Esophagus squamous epithelium (tissue), 5 donors: ENCODE data around the gene SMIM22. TPM values are rescaled to one million over a fixed set of nuclear protein-coding genes. Genes with fewer than 3 reads are reported as not detected.
A peak's percentile ranks its signal among the peaks of the same experiment; 100 is the strongest.

ENCODE experiments used
- DNase-seq: peaks from one replicate; lab custom pipeline; 2025; lab: John Stamatoyannopoulos, UW
- H3K27ac ChIP-seq, 4 donors: fragments of 200-600 bp; sonication (generic); one replicate each; pipeline ENCODE4 v1.5.1; 2016 to 2019; ENCODE audit warnings: mild to moderate bottlenecking in 1 of 4
- H3K27me3 ChIP-seq, 4 donors: fragments of 200-600 bp; sonication (generic); 1 replicate in 3 of 4; 2 replicates in 1 of 4; pipeline versions ENCODE4 v1.5.1 to v1.6.0; 2017 to 2021; ENCODE audit warnings: antibody characterized with exemption in 1 of 4
- H3K36me3 ChIP-seq, 3 donors: fragments of 200-600 bp; sonication (generic); one replicate each; pipeline ENCODE4 v1.5.1; 2016 to 2019
- H3K4me1 ChIP-seq, 3 donors: fragments of 200-600 bp; sonication (generic); one replicate each; pipeline ENCODE4 v1.5.1; 2017 to 2019
- H3K4me3 ChIP-seq, 4 donors: fragments of 200-600 bp; sonication (generic); 1 replicate in 3 of 4; 2 replicates in 1 of 4; pipeline ENCODE4 v1.5.1; 2016 to 2019; ENCODE audit warnings: mild to moderate bottlenecking in 2 of 4, moderate library complexity in 1 of 4
- H3K9me3 ChIP-seq, 3 donors: fragments of 200-600 bp; sonication (generic); one replicate each; pipeline ENCODE4 v1.5.1; 2016 to 2019
- POLR2A ChIP-seq, 4 donors: fragments of 450-650 bp; IDR thresholded peaks; one replicate each; pipeline ENCODE4 v1.6.1; 2017; ENCODE audit warnings: antibody characterized with exemption in 4 of 4, mild to moderate bottlenecking in 4 of 4, moderate library complexity in 3 of 4
- WGBS, 2 donors: methylation state at CpG; one replicate each; pipeline ENCODE4 v1.1.5; 2018; 5-methylcytosine and 5-hydroxymethylcytosine counted together
- intact Hi-C: fragments of 100-400 bp; cut with DNase I; formaldehyde crosslinking; loops from one replicate; pipeline ENCODE4 v1.15.0; 2022
- total RNA-seq, 4 donors: library from RNA; depleted of rRNA; stranded (reverse); fragments of >200 nt; gene quantifications; one replicate each; pipeline ENCODE4 v1.1.0, GENCODE V29; 2016
- TF ChIP-seq, protein P1 (sequence below), 6 experiments: fragments of 450-650 bp in 4 of 6; fragments of 200-600 bp in 2 of 6; sonication (generic) in 2 of 6; IDR thresholded peaks; one replicate each; pipeline ENCODE4 v1.5.1; 2016 to 2019; ENCODE audit warnings: antibody characterized with exemption in 6 of 6, mild to moderate bottlenecking in 4 of 6, moderate library complexity in 4 of 6
- donor health status: DM: yes; HTN: yes; CAD: no.

The SMIM22 gene
- total RNA-seq, 4 donors from 2014 or later: 4.8 to 10.2 (median 5.2) TPM; not detected in 1

DNA sequence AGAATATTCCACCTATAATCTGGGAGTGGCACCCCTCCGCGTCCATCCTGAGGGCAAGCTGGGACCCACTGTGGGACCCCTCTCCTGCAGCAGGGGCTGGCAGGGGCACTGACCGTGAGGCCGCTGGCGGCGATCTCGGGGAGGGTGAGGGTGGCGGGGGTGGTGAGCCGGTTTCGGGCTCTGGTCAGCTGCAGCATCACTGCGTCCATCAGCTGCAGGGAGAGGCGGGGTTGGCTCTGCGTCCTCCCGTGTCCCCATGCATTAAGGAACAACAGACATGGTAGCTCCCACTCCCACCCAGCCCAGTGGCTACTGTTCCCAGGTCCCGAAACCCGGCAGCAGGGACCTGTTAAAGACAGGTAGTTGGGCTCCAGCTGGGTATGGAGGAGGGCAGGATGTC lies 3.3 kb downstream of the SMIM22 start:
- WGBS, 2 donors: 97% methylated on average over 13 of the region's 16 CpGs; no CpG with 5 or more reads in 1 of the 2 donors
- TF ChIP-seq POLR2A (IDR thresholded peaks at IDR 0.05): no peak
- TF ChIP-seq, protein P1, sequence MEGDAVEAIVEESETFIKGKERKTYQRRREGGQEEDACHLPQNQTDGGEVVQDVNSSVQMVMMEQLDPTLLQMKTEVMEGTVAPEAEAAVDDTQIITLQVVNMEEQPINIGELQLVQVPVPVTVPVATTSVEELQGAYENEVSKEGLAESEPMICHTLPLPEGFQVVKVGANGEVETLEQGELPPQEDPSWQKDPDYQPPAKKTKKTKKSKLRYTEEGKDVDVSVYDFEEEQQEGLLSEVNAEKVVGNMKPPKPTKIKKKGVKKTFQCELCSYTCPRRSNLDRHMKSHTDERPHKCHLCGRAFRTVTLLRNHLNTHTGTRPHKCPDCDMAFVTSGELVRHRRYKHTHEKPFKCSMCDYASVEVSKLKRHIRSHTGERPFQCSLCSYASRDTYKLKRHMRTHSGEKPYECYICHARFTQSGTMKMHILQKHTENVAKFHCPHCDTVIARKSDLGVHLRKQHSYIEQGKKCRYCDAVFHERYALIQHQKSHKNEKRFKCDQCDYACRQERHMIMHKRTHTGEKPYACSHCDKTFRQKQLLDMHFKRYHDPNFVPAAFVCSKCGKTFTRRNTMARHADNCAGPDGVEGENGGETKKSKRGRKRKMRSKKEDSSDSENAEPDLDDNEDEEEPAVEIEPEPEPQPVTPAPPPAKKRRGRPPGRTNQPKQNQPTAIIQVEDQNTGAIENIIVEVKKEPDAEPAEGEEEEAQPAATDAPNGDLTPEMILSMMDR (IDR thresholded peaks at IDR 0.05): no peak
- no peaks in the 10 kb centered on the region for H3K27me3 ChIP-seq
- peaks cover 20 to 35% (median 23%) of the 10 kb centered on the region in 3 donors for H3K4me1 ChIP-seq
- H3K36me3 ChIP-seq: peaks cover 0 to 42% (median 4%) of the 10 kb centered on the region in 3 donors
- intact Hi-C loops: no loop called here
- no peak for DNase-seq
- H3K9me3 ChIP-seq: no peaks in the 10 kb centered on the region
- H3K27ac ChIP-seq: no peak overlapping the region
- no peak overlapping the region for H3K4me3 ChIP-seq

DNA sequence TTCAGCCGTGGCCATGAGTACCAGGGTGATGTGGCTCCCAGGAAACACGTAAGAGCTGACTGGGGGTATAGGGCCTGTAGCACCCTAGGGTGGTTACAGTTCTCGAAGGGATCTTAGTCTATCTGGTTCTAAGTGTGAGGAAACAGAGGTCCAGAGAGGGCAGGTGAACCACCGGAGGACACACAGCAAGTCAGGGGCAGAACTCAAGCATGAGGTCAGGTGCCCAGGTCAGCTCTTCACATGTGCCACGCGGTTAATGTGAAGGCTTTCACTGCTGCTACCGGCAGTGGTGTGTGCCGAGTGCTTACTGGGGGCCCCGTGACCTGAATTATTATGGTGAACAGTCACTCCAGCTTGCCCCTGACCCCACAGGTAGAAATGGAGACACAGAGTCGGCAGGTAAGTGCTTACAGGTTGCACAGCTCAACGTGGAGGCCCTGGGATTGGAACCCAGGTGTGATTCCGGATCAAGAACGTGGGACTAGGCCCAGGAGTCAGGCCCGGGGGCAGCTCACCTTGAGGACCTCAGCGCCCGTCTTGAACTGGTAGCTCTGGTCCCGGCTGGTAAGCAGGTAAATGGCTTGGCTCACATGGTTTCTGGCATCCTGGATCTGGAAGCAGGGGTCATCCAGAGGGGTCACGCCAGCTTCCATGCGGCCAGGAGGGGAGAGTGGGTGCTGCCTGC lies 4.1 kb downstream of the SMIM22 start:
- TF ChIP-seq, protein P1 (IDR thresholded peaks at IDR 0.05): no peak
- no peak for TF ChIP-seq POLR2A (IDR thresholded peaks at IDR 0.05)
- Histone ChIP-seq H3K9me3 (no peaks in the 10 kb centered on the region), H3K27ac (no peak overlapping the region), H3K4me3 (no peak overlapping the region), H3K36me3 (peaks cover 0 to 45% (median 9%) of the 10 kb centered on the region in 3 donors), H3K27me3 (no peaks in the 10 kb centered on the region), H3K4me1 (peaks cover 20 to 39% (median 23%) of the 10 kb centered on the region in 3 donors)
- intact Hi-C loops: no loop called here
- DNase-seq: no peak
- 79 to 87% methylated on average over 9 to 11 of the region's 19 CpGs for WGBS, 2 donors

DNA sequence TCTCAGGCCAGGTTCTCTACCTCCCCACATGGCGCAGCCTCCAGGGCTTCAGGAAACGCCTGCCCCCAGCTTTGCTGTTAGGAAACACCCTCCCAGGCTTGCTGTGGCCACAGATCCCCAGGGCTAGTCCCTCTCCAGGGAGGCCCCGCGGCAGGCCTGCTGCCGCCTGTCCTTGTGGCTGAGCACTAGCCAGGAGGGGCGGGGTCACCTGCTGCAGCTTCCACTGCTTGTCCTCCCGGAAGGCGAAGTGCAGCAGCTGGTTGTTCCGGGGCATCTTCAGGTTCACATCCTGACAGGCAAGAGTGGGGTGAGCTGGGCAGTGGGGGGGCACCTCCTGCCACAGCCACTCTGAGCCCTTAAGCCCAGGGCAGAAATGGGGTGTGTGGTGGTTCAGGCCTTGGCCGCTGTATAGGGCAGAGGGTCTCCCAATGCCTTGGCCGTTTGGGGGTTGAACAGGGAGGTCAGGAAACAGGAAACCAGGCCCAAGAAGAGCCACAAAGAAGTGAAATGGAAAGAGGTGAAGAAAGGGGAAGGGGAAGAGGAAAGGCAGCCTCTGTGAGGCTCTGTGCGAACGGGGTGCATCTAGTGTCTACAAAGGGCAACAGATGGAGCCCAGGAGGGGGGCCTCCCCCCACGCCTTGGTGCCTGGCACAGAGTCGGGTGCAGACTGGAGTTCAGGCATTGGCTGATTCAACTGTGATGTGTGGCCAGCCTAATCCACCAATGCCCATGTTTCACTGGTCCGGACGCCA lies 5.3 kb downstream of the SMIM22 start:
- WGBS, 2 donors: 45 to 64% methylated on average over 5 to 10 of the region's 17 CpGs
- intact Hi-C loops: no loop called here
- peak overlapping the region in 1 of 4 donors; percentile 84 for H3K4me3 ChIP-seq
- no peaks in the 10 kb centered on the region for H3K9me3 ChIP-seq
- TF ChIP-seq POLR2A (IDR thresholded peaks at IDR 0.05): no peak
- TF ChIP-seq, protein P1 (IDR thresholded peaks at IDR 0.05): no peak
- no peaks in the 10 kb centered on the region for H3K27me3 ChIP-seq
- H3K36me3 ChIP-seq: peaks cover 0 to 56% (median 9%) of the 10 kb centered on the region in 3 donors
- peak overlapping the region; percentile 92 to 94 (median 93) for H3K27ac ChIP-seq
- H3K4me1 ChIP-seq: peaks cover 20 to 37% (median 23%) of the 10 kb centered on the region in 3 donors
- DNase-seq: no peak

DNA sequence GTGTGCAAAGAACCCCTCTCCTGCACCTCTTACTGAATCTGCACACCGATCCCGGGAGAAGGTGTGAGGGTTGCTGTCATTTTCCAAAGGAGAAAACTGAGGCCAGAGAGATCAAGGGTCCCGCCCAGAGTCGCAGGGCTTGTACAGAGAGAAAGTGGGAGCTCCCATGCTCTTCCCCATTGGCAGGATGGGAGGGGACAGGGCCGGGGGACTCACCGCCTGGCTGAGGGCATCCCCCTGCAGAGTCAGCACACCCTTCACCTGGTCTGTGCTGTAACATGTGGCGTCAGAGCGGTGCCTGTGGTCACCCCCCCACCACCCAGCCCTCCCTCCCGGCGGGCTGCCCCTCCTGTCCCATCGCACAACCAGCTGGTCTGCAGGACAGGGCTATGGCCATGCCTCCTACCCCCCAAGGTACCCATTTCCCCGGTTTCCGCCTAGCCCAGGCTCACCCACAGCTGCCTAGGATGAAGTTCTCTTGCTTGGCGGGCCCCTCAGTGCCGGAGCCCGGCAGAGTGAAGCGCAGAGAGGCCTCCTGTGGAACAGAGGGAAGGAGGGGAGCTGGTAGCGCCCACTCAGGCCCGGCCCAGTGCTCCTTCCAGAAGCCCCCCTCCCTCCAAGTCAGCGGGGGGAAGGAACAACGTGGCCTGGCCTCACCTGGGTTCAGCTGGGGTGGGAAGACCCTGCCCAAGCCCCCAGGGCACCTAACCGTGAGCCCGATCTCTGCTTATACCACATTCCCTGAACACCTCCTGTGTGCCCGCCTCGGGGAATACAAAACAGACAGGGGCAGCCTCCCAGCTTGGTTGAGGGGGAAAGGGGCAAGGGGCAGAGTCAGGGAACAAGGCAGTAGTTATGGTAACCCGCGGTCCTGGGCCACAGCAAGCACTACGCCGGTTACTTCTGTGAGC lies 6.1 kb downstream of the SMIM22 start:
- WGBS, 2 donors: 34 to 41% methylated on average over 8 to 13 of the region's 29 CpGs
- H3K4me1 ChIP-seq: peaks cover 20 to 34% (median 23%) of the 10 kb centered on the region in 3 donors
- peak overlapping the region; percentile 92 to 94 (median 93) for H3K27ac ChIP-seq
- H3K36me3 ChIP-seq: peaks cover 0 to 57% (median 9%) of the 10 kb centered on the region in 3 donors
- H3K27me3 ChIP-seq: no peaks in the 10 kb centered on the region
- TF ChIP-seq, protein P1 (IDR thresholded peaks at IDR 0.05): no peak
- no peak for TF ChIP-seq POLR2A (IDR thresholded peaks at IDR 0.05)
- H3K9me3 ChIP-seq: no peaks in the 10 kb centered on the region
- peak overlapping the region; percentile 61 to 96 (median 78) for H3K4me3 ChIP-seq
- no peak for DNase-seq
- intact Hi-C loops: no loop called here
